ENCODE results near the gene TMEM144. TPM values are rescaled to one million over a fixed set of nuclear protein-coding genes. Genes with fewer than 3 reads are reported as not detected.
A peak's percentile ranks its signal among the peaks of the same experiment; 100 is the strongest.

TMEM144 gene
- total RNA-seq, 1 experiment from 2014 or later, result 17.9 TPM

DNA sequence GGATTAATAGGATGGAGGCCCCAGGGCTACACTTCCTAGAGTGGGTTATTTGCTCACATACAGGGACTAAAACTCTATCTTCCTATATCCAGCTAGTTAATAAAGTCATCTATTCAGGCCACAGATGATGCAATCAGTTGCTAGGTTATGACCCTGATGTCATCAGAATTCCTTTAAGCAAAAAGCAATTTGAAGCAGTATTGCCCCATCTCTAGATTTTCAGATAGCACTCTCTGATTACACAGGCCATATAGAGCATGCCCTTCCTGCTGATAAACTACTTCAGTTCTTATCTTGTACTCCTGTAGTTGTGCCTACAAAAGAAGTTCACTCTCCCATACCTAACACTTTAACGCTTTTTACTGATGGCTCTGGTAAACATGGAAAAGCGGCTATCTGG, 84.8 kb downstream of the TMEM144 start:
- TF ChIP-seq, protein P1, sequence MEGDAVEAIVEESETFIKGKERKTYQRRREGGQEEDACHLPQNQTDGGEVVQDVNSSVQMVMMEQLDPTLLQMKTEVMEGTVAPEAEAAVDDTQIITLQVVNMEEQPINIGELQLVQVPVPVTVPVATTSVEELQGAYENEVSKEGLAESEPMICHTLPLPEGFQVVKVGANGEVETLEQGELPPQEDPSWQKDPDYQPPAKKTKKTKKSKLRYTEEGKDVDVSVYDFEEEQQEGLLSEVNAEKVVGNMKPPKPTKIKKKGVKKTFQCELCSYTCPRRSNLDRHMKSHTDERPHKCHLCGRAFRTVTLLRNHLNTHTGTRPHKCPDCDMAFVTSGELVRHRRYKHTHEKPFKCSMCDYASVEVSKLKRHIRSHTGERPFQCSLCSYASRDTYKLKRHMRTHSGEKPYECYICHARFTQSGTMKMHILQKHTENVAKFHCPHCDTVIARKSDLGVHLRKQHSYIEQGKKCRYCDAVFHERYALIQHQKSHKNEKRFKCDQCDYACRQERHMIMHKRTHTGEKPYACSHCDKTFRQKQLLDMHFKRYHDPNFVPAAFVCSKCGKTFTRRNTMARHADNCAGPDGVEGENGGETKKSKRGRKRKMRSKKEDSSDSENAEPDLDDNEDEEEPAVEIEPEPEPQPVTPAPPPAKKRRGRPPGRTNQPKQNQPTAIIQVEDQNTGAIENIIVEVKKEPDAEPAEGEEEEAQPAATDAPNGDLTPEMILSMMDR (IDR thresholded peaks at IDR 0.05; ENCODE audit: insufficient read depth in 1 of 2, low read depth in 1 of 2, low read length in 1 of 2, severe bottlenecking in 1 of 2, unreplicated experiment in 1 of 2), result no peak
- H3K9me3 Mint-ChIP-seq (ENCODE audit: unreplicated experiment), result peaks cover 26% of the 10 kb centered on the region
- no TSS peak for BruUV-seq (replicated peaks)
- no peak overlapping the region for H3K4me3 Mint-ChIP-seq (ENCODE audit: unreplicated experiment)
- DNase-seq, result peak in 1 of 2 experiments; percentile 57
- peaks cover 24% of the 10 kb centered on the region for H3K4me1 ChIP-seq
- intact Hi-C loops (cut with micrococcal nuclease; ENCODE audit: unreplicated experiment), result loop anchor here (2.0 kb wide), 1 partner anchor 32 kb away; no protein-coding TSS in a partner anchor
- peaks cover 14% of the 10 kb centered on the region for H3K9me3 ChIP-seq
- CTCF ChIA-PET, result no interaction called here
- H3K27ac Mint-ChIP-seq (ENCODE audit: unreplicated experiment), result peak overlapping the region; percentile 49
- H3K27me3 Mint-ChIP-seq (ENCODE audit: insufficient read depth, unreplicated experiment), result no peaks in the 10 kb centered on the region
- H3K27me3 ChIP-seq (replicated peaks; ENCODE audit: control insufficient read depth, insufficient read depth, low read length), result no peaks in the 10 kb centered on the region
- no peaks in the 10 kb centered on the region for H3K36me3 ChIP-seq (ENCODE audit: control insufficient read depth, insufficient read depth, low read length)
- POLR2A ChIA-PET, result no interaction called here
- H3K4me3 ChIP-seq (ENCODE audit: low read depth, low read length), result no peak overlapping the region
- peaks cover 6% of the 10 kb centered on the region for H3K36me3 Mint-ChIP-seq (ENCODE audit: insufficient read depth, unreplicated experiment)
- peaks cover 7% of the 10 kb centered on the region for H3K4me1 Mint-ChIP-seq (ENCODE audit: low read depth, unreplicated experiment)

DNA sequence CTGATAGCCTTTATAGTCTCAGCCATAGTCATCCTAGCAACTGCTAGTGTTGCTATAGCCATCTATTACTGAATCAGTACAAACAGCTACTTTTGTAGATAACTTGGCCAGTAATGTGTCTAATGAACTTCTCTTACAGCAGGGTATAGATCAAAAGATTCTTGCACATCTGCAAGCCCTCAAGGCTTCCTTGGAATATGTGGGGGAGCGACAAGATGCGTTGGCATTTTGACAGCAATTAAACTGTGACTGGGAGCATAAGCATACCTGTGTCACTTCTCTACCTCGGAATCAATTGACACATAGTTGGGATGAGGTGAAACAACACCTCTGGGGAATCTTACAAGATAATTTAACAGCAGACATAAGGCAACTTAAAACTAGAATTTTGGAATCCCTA, 87.6 kb downstream of the TMEM144 start:
- no peaks in the 10 kb centered on the region for H3K27me3 ChIP-seq (replicated peaks; ENCODE audit: control insufficient read depth, insufficient read depth, low read length)
- peaks cover 38% of the 10 kb centered on the region for H3K4me1 ChIP-seq
- H3K36me3 ChIP-seq (ENCODE audit: control insufficient read depth, insufficient read depth, low read length), result no peaks in the 10 kb centered on the region
- ChIA-PET CTCF (no interaction called here), POLR2A (no interaction called here)
- no TSS peak for BruUV-seq (replicated peaks)
- intact Hi-C loops (cut with micrococcal nuclease; ENCODE audit: unreplicated experiment), result loop anchor here (2.0 kb wide), 1 partner anchor 55 kb away; no protein-coding TSS in a partner anchor
- Mint-ChIP-seq H3K4me3 (ENCODE audit: unreplicated experiment) (no peak overlapping the region), H3K4me1 (ENCODE audit: low read depth, unreplicated experiment) (peaks cover 23% of the 10 kb centered on the region), H3K36me3 (ENCODE audit: insufficient read depth, unreplicated experiment) (peaks cover 6% of the 10 kb centered on the region), H3K9me3 (ENCODE audit: unreplicated experiment) (peaks cover 37% of the 10 kb centered on the region), H3K27ac (ENCODE audit: unreplicated experiment) (peak overlapping the region; percentile 68), H3K27me3 (ENCODE audit: insufficient read depth, unreplicated experiment) (no peaks in the 10 kb centered on the region)
- DNase-seq, result no peak
- TF ChIP-seq, protein P1 (IDR thresholded peaks at IDR 0.05; ENCODE audit: insufficient read depth in 1 of 2, low read depth in 1 of 2, low read length in 1 of 2, severe bottlenecking in 1 of 2, unreplicated experiment in 1 of 2), result no peak
- H3K4me3 ChIP-seq (ENCODE audit: low read depth, low read length), result no peak overlapping the region
- H3K9me3 ChIP-seq, result peaks cover 14% of the 10 kb centered on the region

DNA sequence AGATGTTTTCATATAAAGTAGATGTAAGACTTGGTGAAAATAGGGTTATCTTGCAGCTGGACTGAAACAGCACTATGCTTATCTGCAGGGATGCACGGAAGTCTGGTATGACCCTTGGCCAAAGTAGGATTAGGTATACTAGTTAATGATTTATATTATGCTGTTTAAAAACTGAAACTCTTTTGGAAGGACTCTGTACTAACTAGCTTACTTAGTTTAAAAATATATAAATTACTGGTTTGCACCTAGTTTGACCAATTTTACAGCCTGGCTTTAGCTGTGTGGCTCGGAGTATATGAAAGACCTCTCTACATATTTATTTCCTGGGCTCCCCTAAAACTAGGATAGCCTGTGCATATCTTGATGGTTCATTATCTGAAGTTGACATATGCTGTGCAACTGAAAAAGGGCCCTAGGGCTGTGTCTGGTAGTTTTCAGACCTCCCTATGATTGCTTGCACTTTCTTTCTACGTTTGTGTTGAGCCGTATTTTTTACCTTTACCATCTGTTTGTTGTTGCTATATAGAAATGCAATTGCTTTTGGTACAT, 89.2 kb downstream of the TMEM144 start:
- Histone ChIP-seq H3K9me3 (peaks cover 14% of the 10 kb centered on the region), H3K27me3 (replicated peaks; ENCODE audit: control insufficient read depth, insufficient read depth, low read length) (no peaks in the 10 kb centered on the region), H3K36me3 (ENCODE audit: control insufficient read depth, insufficient read depth, low read length) (no peaks in the 10 kb centered on the region), H3K4me1 (peaks cover 38% of the 10 kb centered on the region), H3K4me3 (ENCODE audit: low read depth, low read length) (no peak overlapping the region)
- CTCF ChIA-PET, result interaction anchor here (0.8 kb wide), 1 partner anchor 22 kb away, joined by 3 read pairs; no protein-coding TSS in a partner anchor
- POLR2A ChIA-PET, result interaction anchor here (0.6 kb wide), 1 partner anchor 89 kb away, joined by 3 read pairs; no protein-coding TSS in a partner anchor
- peaks cover 6% of the 10 kb centered on the region for H3K36me3 Mint-ChIP-seq (ENCODE audit: insufficient read depth, unreplicated experiment)
- TF ChIP-seq, protein P1 (IDR thresholded peaks at IDR 0.05; ENCODE audit: insufficient read depth in 1 of 2, low read depth in 1 of 2, low read length in 1 of 2, severe bottlenecking in 1 of 2, unreplicated experiment in 1 of 2), result no peak
- BruUV-seq (replicated peaks), result no TSS peak
- peak; percentile 42 to 51 for DNase-seq
- H3K9me3 Mint-ChIP-seq (ENCODE audit: unreplicated experiment), result peaks cover 47% of the 10 kb centered on the region
- no peak overlapping the region for H3K27ac Mint-ChIP-seq (ENCODE audit: unreplicated experiment)
- H3K27me3 Mint-ChIP-seq (ENCODE audit: insufficient read depth, unreplicated experiment), result no peaks in the 10 kb centered on the region
- H3K4me1 Mint-ChIP-seq (ENCODE audit: low read depth, unreplicated experiment), result peaks cover 23% of the 10 kb centered on the region
- H3K4me3 Mint-ChIP-seq (ENCODE audit: unreplicated experiment), result no peak overlapping the region
- intact Hi-C loops (cut with micrococcal nuclease; ENCODE audit: unreplicated experiment), result loop anchor here (2.0 kb wide), 1 partner anchor 57 kb away; no protein-coding TSS in a partner anchor

All from Caco-2 (cell line).